A673 (cell line): ENCODE results near the gene ZC3HAV1. TPM values are rescaled to one million over a fixed set of nuclear protein-coding genes. Genes with fewer than 3 reads are reported as not detected.

Source experiments
- BruUV-seq: library from RNA; stranded (reverse); fragments of 400-500 nt; replicated peaks from 2 replicates; lab custom pipeline; 2021; lab: Mats Ljungman, UMichigan
- CTCF ChIA-PET: fragments of 300-600 bp; sonication (Branson Sonifier 250); formaldehyde crosslinking; loops from one replicate; lab custom pipeline; 2022; ENCODE audit warnings: antibody characterized with exemption; lab: Charles Lee
- POLR2A ChIA-PET: fragments of 300-600 bp; sonication (Branson Sonifier 250); formaldehyde crosslinking; loops from one replicate; lab custom pipeline; 2022; ENCODE audit warnings: antibody characterized with exemption; ENCODE audit not compliant: low non-redundant PET; lab: Charles Lee
- DNase-seq: peaks from one replicate; pipeline ENCODE4 v3.0.0-alpha.2; 2015; ENCODE audit warnings: low spot score
- H3K27ac ChIP-seq: fragments of 200-600 bp; sonication (generic); 2 replicates; pipeline ENCODE4 v1.5.1; 2016; ENCODE audit warnings: mixed run types, low read depth, mild to moderate bottlenecking, mixed read lengths, antibody characterized with exemption, low read length; ENCODE audit not compliant: poor library complexity, severe bottlenecking
- H3K27me3 ChIP-seq: fragments of 200-600 bp; sonication (generic); replicated peaks from 2 replicates; pipeline ENCODE4 v1.6.1; 2017; ENCODE audit warnings: mixed run types, low read depth, mild to moderate bottlenecking, mixed read lengths, antibody characterized with exemption, low read length; ENCODE audit not compliant: insufficient read depth, poor library complexity
- H3K36me3 ChIP-seq: fragments of 200-600 bp; sonication (generic); 2 replicates; pipeline ENCODE4 v1.6.1; 2016; ENCODE audit warnings: mixed run types, mild to moderate bottlenecking, mixed read lengths, antibody characterized with exemption, low read length; ENCODE audit not compliant: insufficient read depth, poor library complexity, severe bottlenecking
- H3K4me1 ChIP-seq: fragments of 200-600 bp; sonication (generic); 2 replicates; pipeline ENCODE4 v1.6.1; 2017; ENCODE audit warnings: mixed run types, mild to moderate bottlenecking, mixed read lengths, antibody characterized with exemption, low read length; ENCODE audit not compliant: insufficient read depth, poor library complexity, severe bottlenecking
- H3K4me3 ChIP-seq: fragments of 200-600 bp; sonication (generic); 2 replicates; pipeline ENCODE4 v1.5.1; 2016; ENCODE audit warnings: low read depth, mixed run types, mild to moderate bottlenecking, mixed read lengths, low read length; ENCODE audit not compliant: poor library complexity, severe bottlenecking
- H3K9me3 ChIP-seq: fragments of 200-600 bp; sonication (generic); 2 replicates; pipeline ENCODE4 v1.6.1; 2016; ENCODE audit warnings: mixed run types, low read depth, mild to moderate bottlenecking, mixed read lengths, antibody characterized with exemption, low read length; ENCODE audit not compliant: poor library complexity, severe bottlenecking
- EZH2 ChIP-seq: fragments of 200-600 bp; sonication (generic); IDR thresholded peaks from 2 replicates; pipeline ENCODE4 v1.6.1; 2017; ENCODE audit warnings: borderline replicate concordance, low read depth, mild to moderate bottlenecking, mixed read lengths, antibody characterized with exemption, low read length; ENCODE audit not compliant: poor library complexity, severe bottlenecking
- intact Hi-C: fragments of 100-400 bp; cut with micrococcal nuclease; formaldehyde crosslinking; loops from one replicate; pipeline ENCODE4 v1.10.0; 2022; ENCODE audit not compliant: unreplicated experiment
- total RNA-seq: library from RNA; stranded (reverse); gene quantifications from 2 replicates; pipeline ENCODE4 v1.2.3, GENCODE V29; 2021
- TF ChIP-seq, protein P1 (sequence below): fragments of 300-800, 200-600 bp; sonication (generic); conservative IDR thresholded peaks from 2 replicates; pipeline ENCODE4 v1.5.1; 2017; ENCODE audit warnings: low read depth, mild to moderate bottlenecking, antibody characterized with exemption, low read length, moderate library complexity, mixed read lengths

Gene ZC3HAV1
- total RNA-seq, 1 experiment from 2014 or later = 16.9 TPM

- BruUV-seq = no TSS peak
- H3K9me3 ChIP-seq = no peaks in the 10 kb centered on the region
- ChIA-PET CTCF (no interaction called here), POLR2A (no interaction called here)
- peak overlapping the region; percentile 93 for H3K4me3 ChIP-seq
- peaks cover 41% of the 10 kb centered on the region for H3K36me3 ChIP-seq
- no peak for TF ChIP-seq EZH2
- TF ChIP-seq, protein P1, sequence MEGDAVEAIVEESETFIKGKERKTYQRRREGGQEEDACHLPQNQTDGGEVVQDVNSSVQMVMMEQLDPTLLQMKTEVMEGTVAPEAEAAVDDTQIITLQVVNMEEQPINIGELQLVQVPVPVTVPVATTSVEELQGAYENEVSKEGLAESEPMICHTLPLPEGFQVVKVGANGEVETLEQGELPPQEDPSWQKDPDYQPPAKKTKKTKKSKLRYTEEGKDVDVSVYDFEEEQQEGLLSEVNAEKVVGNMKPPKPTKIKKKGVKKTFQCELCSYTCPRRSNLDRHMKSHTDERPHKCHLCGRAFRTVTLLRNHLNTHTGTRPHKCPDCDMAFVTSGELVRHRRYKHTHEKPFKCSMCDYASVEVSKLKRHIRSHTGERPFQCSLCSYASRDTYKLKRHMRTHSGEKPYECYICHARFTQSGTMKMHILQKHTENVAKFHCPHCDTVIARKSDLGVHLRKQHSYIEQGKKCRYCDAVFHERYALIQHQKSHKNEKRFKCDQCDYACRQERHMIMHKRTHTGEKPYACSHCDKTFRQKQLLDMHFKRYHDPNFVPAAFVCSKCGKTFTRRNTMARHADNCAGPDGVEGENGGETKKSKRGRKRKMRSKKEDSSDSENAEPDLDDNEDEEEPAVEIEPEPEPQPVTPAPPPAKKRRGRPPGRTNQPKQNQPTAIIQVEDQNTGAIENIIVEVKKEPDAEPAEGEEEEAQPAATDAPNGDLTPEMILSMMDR = no peak
- H3K27me3 ChIP-seq = no peaks in the 10 kb centered on the region
- H3K27ac ChIP-seq = no peak overlapping the region
- H3K4me1 ChIP-seq = peaks cover 7% of the 10 kb centered on the region
- no peak for DNase-seq
- intact Hi-C loops = no loop called here
These were observed 75.2 kb downstream of the ZC3HAV1 start for GRCh38 chr7:139034336-139034735.

DNA sequence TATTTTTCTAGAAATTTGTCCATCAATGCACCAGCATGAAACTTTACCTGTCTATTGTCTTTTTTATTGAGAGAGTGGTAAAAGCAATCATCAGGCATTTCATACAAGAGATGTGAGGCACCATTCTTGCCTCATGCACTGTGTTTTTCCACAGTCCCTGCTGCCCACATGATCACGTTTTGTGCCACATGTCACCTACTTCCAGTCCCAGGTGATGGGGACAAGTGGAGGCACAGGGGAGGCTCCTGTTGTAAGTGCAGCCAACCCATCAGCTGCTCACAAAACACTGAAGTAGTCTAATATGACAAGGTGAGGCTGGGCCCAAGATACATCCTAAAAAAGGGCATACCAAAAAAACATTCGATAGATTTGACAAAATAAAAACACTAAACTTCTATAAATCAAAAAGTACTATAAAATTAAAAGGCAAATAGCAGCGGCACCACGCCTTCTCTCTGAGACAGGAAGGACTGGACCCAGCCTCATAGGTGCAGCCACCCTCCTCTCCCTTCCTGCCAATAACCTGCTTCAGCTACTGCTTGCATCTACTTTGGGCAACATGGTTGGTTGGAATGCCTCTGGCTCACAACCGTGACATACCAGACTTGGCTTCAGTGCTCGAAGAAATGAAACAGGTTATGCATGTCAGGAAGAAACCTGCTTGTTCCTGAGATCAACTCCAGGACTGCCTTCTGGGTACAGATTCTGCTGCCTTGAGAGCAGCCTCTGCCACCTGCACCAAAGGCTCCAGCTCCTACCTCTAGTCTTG lies 76.0 kb downstream of the ZC3HAV1 start:
- ChIA-PET CTCF (no interaction called here), POLR2A (no interaction called here)
- Histone ChIP-seq H3K4me1 (peaks cover 7% of the 10 kb centered on the region), H3K36me3 (peaks cover 48% of the 10 kb centered on the region), H3K27me3 (no peaks in the 10 kb centered on the region), H3K27ac (no peak overlapping the region), H3K9me3 (no peaks in the 10 kb centered on the region), H3K4me3 (no peak overlapping the region)
- TF ChIP-seq, protein P1 = no peak
- intact Hi-C loops = no loop called here
- DNase-seq = no peak
- BruUV-seq = no TSS peak

- no peaks in the 10 kb centered on the region for H3K9me3 ChIP-seq
- ChIA-PET CTCF (no interaction called here), POLR2A (no interaction called here)
- DNase-seq = no peak
- no peak overlapping the region for H3K27ac ChIP-seq
- TF ChIP-seq, protein P1 = no peak
- no peak for TF ChIP-seq EZH2
- no peaks in the 10 kb centered on the region for H3K27me3 ChIP-seq
- H3K36me3 ChIP-seq = peaks cover 59% of the 10 kb centered on the region
- intact Hi-C loops = no loop called here
- peaks cover 7% of the 10 kb centered on the region for H3K4me1 ChIP-seq
- H3K4me3 ChIP-seq = no peak overlapping the region
- BruUV-seq = no TSS peak
These were observed 77.0 kb downstream of the ZC3HAV1 start for GRCh38 chr7:139032473-139032872.
